Calu3 (cell line): ENCODE data around the gene CALB2. TPM values are rescaled to one million over a fixed set of nuclear protein-coding genes. Genes with fewer than 3 reads are reported as not detected.

Experiments used
- BruUV-seq: library from RNA; stranded (reverse); fragments of 400-500 nt; replicated peaks from 2 replicates; lab custom pipeline; 2021; lab: Mats Ljungman, UMichigan
- CTCF ChIA-PET: fragments of 300-600 bp; sonication (Branson Sonifier 250); formaldehyde crosslinking; loops from one replicate; lab custom pipeline; 2022; ENCODE audit warnings: antibody characterized with exemption; lab: Charles Lee
- DNase-seq: peaks from one replicate; pipeline ENCODE4 v3.0.0; 2022
- H3K27ac Mint-ChIP-seq: one replicate; pipeline ENCODE4 v1.8.0; 2022; ENCODE audit warnings: mixed read lengths; ENCODE audit not compliant: unreplicated experiment
- H3K27me3 Mint-ChIP-seq: one replicate; pipeline ENCODE4 v1.8.0; 2022; ENCODE audit warnings: mixed read lengths; ENCODE audit not compliant: unreplicated experiment
- H3K36me3 Mint-ChIP-seq: one replicate; pipeline ENCODE4 v1.8.0; 2022; ENCODE audit warnings: mild to moderate bottlenecking, moderate library complexity, mixed read lengths; ENCODE audit not compliant: insufficient read depth, unreplicated experiment
- H3K4me1 Mint-ChIP-seq: one replicate; pipeline ENCODE4 v1.8.0; 2022; ENCODE audit warnings: mild to moderate bottlenecking, low read depth, mixed read lengths; ENCODE audit not compliant: unreplicated experiment
- H3K4me3 Mint-ChIP-seq: one replicate; pipeline ENCODE4 v1.8.0; 2022; ENCODE audit warnings: mild to moderate bottlenecking, low read depth, moderate library complexity, mixed read lengths; ENCODE audit not compliant: unreplicated experiment
- H3K9me3 Mint-ChIP-seq: one replicate; pipeline ENCODE4 v1.8.0; 2022; ENCODE audit warnings: low read depth, mixed read lengths; ENCODE audit not compliant: unreplicated experiment
- CTCF ChIP-seq: fragments of 200-600 bp; IDR thresholded peaks from one replicate; pipeline ENCODE4 v1.8.0; 2022; ENCODE audit warnings: antibody characterized with exemption; ENCODE audit not compliant: unreplicated experiment
- intact Hi-C: fragments of 100-400 bp; cut with micrococcal nuclease; formaldehyde crosslinking; loops from one replicate; pipeline ENCODE4 v1.10.0; 2022; ENCODE audit not compliant: unreplicated experiment
- total RNA-seq: library from RNA; stranded (reverse); gene quantifications from 2 replicates; pipeline ENCODE4 v1.2.3, GENCODE V29; 2022

Gene CALB2
- total RNA-seq, 1 experiment from 2014 or later = 35.1 TPM

DNA sequence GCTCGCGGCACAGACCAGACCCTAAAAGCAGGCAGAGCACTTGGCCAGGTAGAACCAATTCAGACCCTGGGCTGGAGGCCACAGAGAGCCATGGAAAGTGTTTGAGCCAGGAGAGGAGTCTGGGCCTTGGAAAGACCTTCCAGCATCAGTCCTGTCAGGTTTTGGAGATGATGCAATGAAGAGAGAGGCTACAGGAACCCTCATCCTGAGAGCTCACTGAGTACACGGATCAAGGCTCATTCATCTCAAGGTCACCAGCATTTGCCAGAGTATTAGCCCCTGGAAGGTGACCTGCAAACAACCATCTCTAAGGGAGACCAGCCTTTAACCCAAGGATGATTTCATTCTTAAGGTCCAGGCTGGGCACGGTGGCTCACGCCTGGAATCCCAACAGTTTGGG, 55.5 kb downstream of the CALB2 start:
- no TSS peak for BruUV-seq

GRCh38 chr16:71421911-71422310, 63.4 kb downstream of the CALB2 start:
- peak; percentile 59 for DNase-seq
- Mint-ChIP-seq H3K27ac (no peak overlapping the region), H3K4me1 (peaks cover 9% of the 10 kb centered on the region), H3K9me3 (no peaks in the 10 kb centered on the region), H3K27me3 (peaks cover 84% of the 10 kb centered on the region), H3K4me3 (no peak overlapping the region), H3K36me3 (peaks cover 8% of the 10 kb centered on the region)
- peak; percentile 59 for TF ChIP-seq CTCF
- intact Hi-C loops = no loop called here
- no TSS peak for BruUV-seq
- CTCF ChIA-PET = interaction anchor here (0.6 kb wide), 1 partner anchor 15 kb away, joined by 4 read pairs; no protein-coding TSS in a partner anchor

More for the DNA sequence above, 55.5 kb downstream of the CALB2 start:
- H3K36me3 Mint-ChIP-seq = no peaks in the 10 kb centered on the region
- no peak for TF ChIP-seq CTCF
- no peak overlapping the region for H3K4me3 Mint-ChIP-seq
- H3K9me3 Mint-ChIP-seq = no peaks in the 10 kb centered on the region
- DNase-seq = no peak
- H3K4me1 Mint-ChIP-seq = no peaks in the 10 kb centered on the region
- intact Hi-C loops = no loop called here
- H3K27me3 Mint-ChIP-seq = peaks cover 67% of the 10 kb centered on the region
- CTCF ChIA-PET = no interaction called here
- no peak overlapping the region for H3K27ac Mint-ChIP-seq

GRCh38 chr16:71423016-71423415, 64.5 kb downstream of the CALB2 start:
- Mint-ChIP-seq H3K36me3 (peaks cover 12% of the 10 kb centered on the region), H3K27ac (no peak overlapping the region), H3K4me1 (peaks cover 14% of the 10 kb centered on the region), H3K27me3 (peaks cover 77% of the 10 kb centered on the region), H3K4me3 (no peak overlapping the region), H3K9me3 (no peaks in the 10 kb centered on the region)
- intact Hi-C loops = no loop called here
- CTCF ChIA-PET = no interaction called here
- TF ChIP-seq CTCF = no peak
- BruUV-seq = no TSS peak
- DNase-seq = no peak

- Mint-ChIP-seq H3K27ac (no peak overlapping the region), H3K4me1 (peaks cover 14% of the 10 kb centered on the region), H3K9me3 (no peaks in the 10 kb centered on the region), H3K4me3 (no peak overlapping the region), H3K27me3 (peaks cover 73% of the 10 kb centered on the region), H3K36me3 (peaks cover 12% of the 10 kb centered on the region)
- no peak for TF ChIP-seq CTCF
- intact Hi-C loops = no loop called here
- CTCF ChIA-PET = no interaction called here
- DNase-seq = no peak
- no TSS peak for BruUV-seq
These were observed 65.3 kb downstream of the CALB2 start for GRCh38 chr16:71423865-71424264.
